GM18951 (cell line): Measurements from ENCODE around the gene SLC2A9.

ENCODE experiments used
- POLR2A ChIP-seq: IDR thresholded peaks from 4 replicates; pipeline ENCODE4 v1.6.1; 2011; ENCODE audit warnings: mild to moderate bottlenecking; ENCODE audit not compliant: insufficient read length, insufficient read depth; ENCODE audit errors: extremely low read depth
- in situ Hi-C: fragments of 300-500 bp; cut with MboI; formaldehyde crosslinking; loops from one replicate; pipeline ENCODE4 v1.12.0; 2022; ENCODE audit warnings: low sequenced_read_pairs, mixed read lengths, inconsistent platforms; ENCODE audit not compliant: unreplicated experiment

Gene SLC2A9

DNA sequence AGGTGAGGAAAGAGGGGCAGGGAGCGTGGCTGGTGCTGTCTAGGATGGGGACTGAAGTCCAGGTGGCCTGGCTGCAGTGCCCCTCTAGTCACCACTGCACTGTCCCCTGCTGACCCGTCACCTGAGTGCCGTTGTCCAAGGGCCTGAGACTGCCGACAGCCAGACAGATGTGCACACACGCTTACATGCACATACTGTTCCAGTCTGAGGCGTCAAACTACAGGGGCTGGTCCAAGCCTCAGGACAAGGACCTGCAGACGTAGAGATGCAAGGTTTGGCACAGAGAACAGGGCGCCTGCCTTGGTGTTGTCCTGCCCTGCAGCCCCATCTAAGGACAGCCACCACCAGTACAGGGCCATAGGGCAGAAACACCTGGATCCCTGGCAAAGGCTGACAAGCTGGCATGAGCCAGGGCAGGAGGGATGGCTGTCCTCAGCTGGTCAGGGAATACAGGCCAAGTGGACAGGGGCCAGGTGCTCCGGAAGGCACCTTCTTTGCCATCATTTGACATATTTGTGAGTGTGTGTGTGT is 1.7 kb downstream of the SLC2A9 start:
- in situ Hi-C loops, result loop anchor here (5.0 kb wide), 1 partner anchor 257 kb away; no protein-coding TSS in a partner anchor
- TF ChIP-seq POLR2A, result no peak

GRCh38 chr4:10018818-10019461 is 2.4 kb downstream of the SLC2A9 start:
- in situ Hi-C loops, result loop anchor here (5.0 kb wide), 1 partner anchor 257 kb away; no protein-coding TSS in a partner anchor
- TF ChIP-seq POLR2A, result peak; percentile 54

DNA sequence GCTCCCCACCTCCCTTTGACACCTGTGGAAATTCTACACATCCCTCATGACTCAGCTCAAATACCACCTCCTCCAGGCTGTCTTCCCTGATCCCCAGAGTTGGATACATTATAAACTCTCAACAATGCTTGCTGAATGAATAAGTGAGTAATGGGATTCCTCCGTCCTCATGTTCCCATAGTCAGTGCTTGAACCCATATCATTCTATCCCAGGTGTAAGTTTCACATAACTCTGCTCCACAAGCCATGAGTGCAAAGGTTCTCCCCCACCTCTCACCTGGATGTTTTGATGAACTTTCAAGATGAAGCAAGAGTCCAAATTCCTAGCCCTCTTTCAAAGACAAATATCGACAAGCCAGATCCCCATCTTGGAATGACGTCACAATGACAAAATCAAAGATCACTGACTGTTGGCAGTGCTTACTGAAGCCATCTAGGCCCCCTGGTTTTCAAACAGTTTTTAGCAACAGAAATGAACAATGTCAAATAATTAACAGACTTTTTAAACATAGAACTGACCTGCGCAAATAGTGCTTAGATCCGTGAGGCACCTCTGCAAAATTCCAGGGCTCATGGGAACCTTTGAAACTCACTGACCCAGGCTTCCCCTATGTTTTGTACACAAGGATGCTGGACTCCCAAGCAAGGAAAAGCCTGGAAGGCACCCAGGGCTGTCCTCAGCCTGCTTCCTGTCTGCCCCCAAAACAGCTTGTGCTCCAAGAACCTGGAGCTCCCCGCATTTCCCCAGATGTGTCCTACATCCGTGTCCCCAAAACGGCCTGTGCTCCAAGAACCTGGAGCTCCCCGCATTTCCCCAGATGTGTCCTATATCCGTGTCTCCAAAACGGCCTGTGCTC is 4.0 kb downstream of the SLC2A9 start:
- in situ Hi-C loops, result loop anchor here (5.0 kb wide), 1 partner anchor 255 kb away; no protein-coding TSS in a partner anchor
- no peak for TF ChIP-seq POLR2A

DNA sequence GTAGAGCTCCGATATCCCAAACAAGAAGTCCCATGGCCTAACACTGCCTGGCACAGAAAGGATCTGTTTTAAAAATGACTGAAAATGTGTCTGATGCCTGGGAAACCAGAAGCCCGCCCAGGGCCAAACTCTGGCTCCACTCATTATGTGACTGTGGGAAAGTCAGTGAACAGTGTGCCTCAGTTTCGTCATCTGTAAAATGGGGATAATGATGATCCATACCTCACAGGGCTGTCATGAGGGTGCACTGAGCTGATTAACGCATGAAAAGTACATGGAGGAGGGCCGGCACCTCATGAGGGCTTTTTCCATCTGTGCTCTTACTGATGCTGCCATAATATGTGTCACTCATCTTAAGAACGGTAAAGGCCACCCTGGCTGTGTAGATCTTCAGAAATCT is 5.1 kb downstream of the SLC2A9 start:
- TF ChIP-seq POLR2A, result no peak
- in situ Hi-C loops, result loop anchor here (5.0 kb wide), 1 partner anchor 254 kb away; no protein-coding TSS in a partner anchor

DNA sequence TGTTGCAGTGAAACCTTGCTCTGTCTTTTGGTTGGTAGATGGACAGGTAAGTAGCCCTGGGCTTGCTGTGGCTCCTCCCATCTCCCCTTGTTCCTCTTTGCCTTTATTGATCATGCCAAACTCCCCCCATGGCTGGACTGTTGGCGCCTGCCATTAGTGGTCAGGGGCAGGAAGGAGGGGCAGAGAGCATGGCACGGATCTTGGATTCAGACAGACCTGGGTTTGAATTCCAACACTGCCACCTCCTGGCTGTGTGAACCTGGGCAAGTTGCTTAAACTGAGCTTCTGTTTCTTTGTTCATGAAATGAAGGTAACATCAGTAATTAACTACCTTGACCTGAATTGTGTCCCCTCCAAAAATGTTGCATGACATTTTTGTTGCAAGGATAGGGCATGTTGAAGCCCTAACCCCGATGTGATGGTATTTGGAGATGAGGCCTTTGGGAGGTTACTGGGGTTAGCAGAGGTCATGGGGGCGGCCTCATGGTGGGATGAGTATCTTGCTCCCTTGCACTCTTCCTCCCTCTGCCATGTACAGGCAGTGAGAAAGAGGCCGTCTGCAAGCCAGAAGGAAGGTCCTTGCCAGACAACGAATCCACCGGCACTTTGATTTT is 6.0 kb downstream of the SLC2A9 start:
- no peak for TF ChIP-seq POLR2A
- in situ Hi-C loops, result loop anchor here (5.0 kb wide), 1 partner anchor 253 kb away; no protein-coding TSS in a partner anchor

- in situ Hi-C loops, result no loop called here
- no peak for TF ChIP-seq POLR2A
Observed at GRCh38 chr4:10013722-10014121, 7.6 kb downstream of the SLC2A9 start.

- in situ Hi-C loops, result no loop called here
- TF ChIP-seq POLR2A, result no peak
Observed at GRCh38 chr4:10011885-10012284, 9.4 kb downstream of the SLC2A9 start.

DNA sequence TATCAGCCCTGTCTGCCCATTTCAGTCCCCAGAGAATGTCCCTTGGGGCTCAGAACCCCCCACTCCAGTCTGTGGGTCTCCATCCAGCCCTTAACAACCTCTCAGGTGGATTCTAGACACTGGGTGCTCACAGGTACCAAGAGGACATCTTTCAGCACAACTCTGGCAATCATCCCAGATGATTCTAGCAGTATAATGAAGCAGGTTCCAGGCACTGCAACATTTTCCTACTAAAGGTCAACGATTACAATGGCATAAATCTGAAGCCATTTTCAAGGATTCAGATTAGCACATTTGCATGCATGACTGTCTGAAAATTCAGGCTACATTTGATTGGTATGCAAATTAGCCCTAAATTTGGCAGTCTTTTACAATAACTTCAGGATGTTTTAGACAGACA is 10.0 kb downstream of the SLC2A9 start:
- TF ChIP-seq POLR2A, result no peak
- in situ Hi-C loops, result no loop called here

DNA sequence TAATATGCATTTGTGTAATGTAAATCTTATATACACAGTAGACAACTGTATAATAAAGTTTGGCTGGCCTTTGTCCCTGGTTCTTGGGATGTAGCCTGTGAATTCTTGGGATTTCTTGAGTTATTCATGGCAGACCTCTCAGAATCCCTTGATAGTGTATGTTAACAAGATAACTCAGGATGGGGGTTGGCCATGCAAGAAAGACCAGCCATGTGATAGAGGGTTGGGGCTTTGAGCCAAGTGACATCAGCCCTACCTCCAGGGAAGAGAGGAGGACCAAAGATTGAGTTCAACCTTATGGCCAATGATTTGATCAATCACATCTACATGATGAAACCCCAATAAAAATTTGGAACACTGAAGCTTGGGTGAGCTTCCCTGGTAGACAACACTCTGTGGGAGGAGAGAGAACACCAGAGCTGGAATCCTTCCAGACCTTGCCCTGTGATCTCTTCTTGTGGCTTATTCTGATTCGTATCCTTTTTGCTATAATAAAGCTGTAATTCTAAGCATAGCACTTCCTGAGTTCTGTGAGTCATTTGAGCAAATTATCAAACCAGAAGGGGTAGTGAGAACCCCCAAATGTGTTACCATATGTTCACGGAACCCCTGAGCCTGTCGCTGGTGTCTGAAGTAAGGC is 11.3 kb downstream of the SLC2A9 start:
- no peak for TF ChIP-seq POLR2A
- in situ Hi-C loops, result no loop called here

GRCh38 chr4:10008609-10009005 is 12.7 kb downstream of the SLC2A9 start:
- in situ Hi-C loops, result no loop called here
- TF ChIP-seq POLR2A, result no peak

DNA sequence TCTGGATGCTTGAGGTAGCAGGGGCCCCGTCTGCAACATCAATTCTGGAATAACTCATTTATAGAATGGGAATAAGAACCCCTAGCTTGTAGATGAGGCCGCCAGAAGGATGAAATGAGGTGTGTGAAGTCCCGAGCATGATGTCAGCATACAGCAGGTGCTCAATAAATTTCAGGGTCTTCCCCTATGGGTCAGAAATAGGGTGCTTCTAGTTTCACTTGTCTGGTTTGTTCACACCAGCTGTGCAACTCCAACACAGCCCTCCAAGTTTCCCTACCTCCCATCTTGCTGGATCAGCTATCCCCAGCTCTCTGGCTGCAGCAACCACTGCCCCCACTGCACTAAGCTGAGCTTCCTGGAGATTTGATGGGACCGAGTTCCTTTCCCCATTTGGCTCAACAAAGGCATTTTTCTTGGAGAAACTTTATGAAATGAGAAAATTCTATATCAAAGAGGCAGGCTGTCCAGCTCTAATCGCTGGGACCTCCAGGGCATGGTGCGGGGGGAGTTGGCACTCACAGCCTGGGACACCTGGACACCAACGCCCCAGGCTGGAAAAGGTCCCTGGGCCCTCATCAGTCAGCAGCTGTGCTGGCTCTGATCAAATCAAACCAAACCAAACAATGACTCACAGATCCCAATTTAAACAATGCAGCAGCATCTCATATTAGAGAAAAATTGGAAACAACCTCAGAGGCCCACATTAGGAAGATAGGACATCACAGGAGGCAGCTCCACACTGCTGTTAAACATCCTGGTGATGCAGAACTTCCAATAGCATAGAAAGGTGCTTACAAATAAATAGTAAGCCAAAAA is 13.3 kb downstream of the SLC2A9 start:
- in situ Hi-C loops, result no loop called here
- no peak for TF ChIP-seq POLR2A

- in situ Hi-C loops, result no loop called here
- TF ChIP-seq POLR2A, result no peak
Observed at GRCh38 chr4:10007436-10007740, 13.9 kb downstream of the SLC2A9 start.
